Epidermal melanocyte (primary cell): ENCODE measurements around the gene SUPT4H1.

Source experiments
- DNase-seq: peaks from one replicate; pipeline ENCODE4 v3.0.0; 2011; ENCODE audit warnings: low spot score; ENCODE audit not compliant: insufficient read length

Gene SUPT4H1

GRCh38 chr17:58307468-58308172, 44.4 kb downstream of the SUPT4H1 start:
- DNase-seq = no peak

GRCh38 chr17:58306131-58306951, 45.7 kb downstream of the SUPT4H1 start:
- DNase-seq = no peak

- DNase-seq = no peak
Measured at GRCh38 chr17:58305626-58306025, 46.4 kb downstream of the SUPT4H1 start.

GRCh38 chr17:58304750-58305486, 47.1 kb downstream of the SUPT4H1 start:
- DNase-seq = no peak

- peak; percentile 69 for DNase-seq
Measured at GRCh38 chr17:58303971-58304749, 47.8 kb downstream of the SUPT4H1 start.

- no peak for DNase-seq
Measured at GRCh38 chr17:58302919-58303585, 48.9 kb downstream of the SUPT4H1 start.

- DNase-seq = no peak
Measured at GRCh38 chr17:58302171-58302918, 49.7 kb downstream of the SUPT4H1 start.

- DNase-seq = no peak
Measured at GRCh38 chr17:58301504-58302150, 50.4 kb downstream of the SUPT4H1 start.

- DNase-seq = no peak
Measured at GRCh38 chr17:58300336-58300735, 51.7 kb downstream of the SUPT4H1 start.
